ENCODE measurements around the gene YAP1. TPM values are rescaled to one million over a fixed set of nuclear protein-coding genes. Genes with fewer than 3 reads are reported as not detected.

YAP1 gene
- total RNA-seq, 2 experiments from 2014 or later = not detected

DNA sequence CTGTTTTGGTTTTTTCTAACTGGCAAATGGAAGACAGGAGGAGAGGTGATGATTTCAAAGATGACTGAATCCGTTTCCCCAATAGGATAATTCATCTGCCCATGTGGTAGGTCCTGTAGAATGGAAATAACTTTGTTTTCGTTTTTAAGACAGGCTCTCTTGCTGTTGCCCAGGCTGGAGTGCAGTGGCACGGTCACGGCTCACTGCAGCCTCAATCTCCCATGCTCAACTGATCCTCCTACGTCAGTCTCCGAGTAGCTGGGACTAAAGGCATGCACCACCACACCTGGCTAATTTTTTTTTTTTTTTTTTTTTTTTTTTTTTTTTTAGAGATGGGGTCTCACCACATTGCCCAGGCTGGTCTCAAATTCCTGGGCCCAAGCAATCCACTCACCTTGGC is 129.7 kb downstream of the YAP1 start:
- TF ChIP-seq, protein P1, sequence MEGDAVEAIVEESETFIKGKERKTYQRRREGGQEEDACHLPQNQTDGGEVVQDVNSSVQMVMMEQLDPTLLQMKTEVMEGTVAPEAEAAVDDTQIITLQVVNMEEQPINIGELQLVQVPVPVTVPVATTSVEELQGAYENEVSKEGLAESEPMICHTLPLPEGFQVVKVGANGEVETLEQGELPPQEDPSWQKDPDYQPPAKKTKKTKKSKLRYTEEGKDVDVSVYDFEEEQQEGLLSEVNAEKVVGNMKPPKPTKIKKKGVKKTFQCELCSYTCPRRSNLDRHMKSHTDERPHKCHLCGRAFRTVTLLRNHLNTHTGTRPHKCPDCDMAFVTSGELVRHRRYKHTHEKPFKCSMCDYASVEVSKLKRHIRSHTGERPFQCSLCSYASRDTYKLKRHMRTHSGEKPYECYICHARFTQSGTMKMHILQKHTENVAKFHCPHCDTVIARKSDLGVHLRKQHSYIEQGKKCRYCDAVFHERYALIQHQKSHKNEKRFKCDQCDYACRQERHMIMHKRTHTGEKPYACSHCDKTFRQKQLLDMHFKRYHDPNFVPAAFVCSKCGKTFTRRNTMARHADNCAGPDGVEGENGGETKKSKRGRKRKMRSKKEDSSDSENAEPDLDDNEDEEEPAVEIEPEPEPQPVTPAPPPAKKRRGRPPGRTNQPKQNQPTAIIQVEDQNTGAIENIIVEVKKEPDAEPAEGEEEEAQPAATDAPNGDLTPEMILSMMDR (conservative IDR thresholded peaks at IDR 0.05; ENCODE audit: low read length) = no peak
- TF ChIP-seq EZH2phosphoT487 (IDR thresholded peaks at IDR 0.05; ENCODE audit: borderline replicate concordance, low read depth, low read length) = no peak
- Histone ChIP-seq H4K20me1 (ENCODE audit: insufficient read depth, low read length) (no peaks in the 10 kb centered on the region), H3K4me1 (ENCODE audit: insufficient read depth, low read length, poor library complexity, severe bottlenecking) (peaks cover 31% of the 10 kb centered on the region), H3K9me2 (ENCODE audit: insufficient read depth, low read length) (no peaks in the 10 kb centered on the region), H3K79me2 (ENCODE audit: insufficient read depth, low read depth, low read length) (no peaks in the 10 kb centered on the region), H3K27ac (ENCODE audit: low read depth, low read length, poor library complexity, severe bottlenecking) (no peak overlapping the region), H3K36me3 (ENCODE audit: insufficient read depth, low read length) (no peaks in the 10 kb centered on the region), H3K4me2 (ENCODE audit: low read length) (no peak overlapping the region), H3K9me3 (ENCODE audit: low read length) (no peaks in the 10 kb centered on the region), H2AFZ (ENCODE audit: low read length) (no peak overlapping the region), H3K4me3 (ENCODE audit: low read depth, low read length, poor library complexity, severe bottlenecking) (no peak overlapping the region)
- ChIA-PET CTCF (ENCODE audit: unreplicated experiment) (no interaction called here), POLR2A (no interaction called here)
- no peak for DNase-seq (ENCODE audit: low spot score)
- no TSS peak for BruUV-seq (replicated peaks)
- intact Hi-C loops (cut with micrococcal nuclease; ENCODE audit: unreplicated experiment) = no loop called here

DNA sequence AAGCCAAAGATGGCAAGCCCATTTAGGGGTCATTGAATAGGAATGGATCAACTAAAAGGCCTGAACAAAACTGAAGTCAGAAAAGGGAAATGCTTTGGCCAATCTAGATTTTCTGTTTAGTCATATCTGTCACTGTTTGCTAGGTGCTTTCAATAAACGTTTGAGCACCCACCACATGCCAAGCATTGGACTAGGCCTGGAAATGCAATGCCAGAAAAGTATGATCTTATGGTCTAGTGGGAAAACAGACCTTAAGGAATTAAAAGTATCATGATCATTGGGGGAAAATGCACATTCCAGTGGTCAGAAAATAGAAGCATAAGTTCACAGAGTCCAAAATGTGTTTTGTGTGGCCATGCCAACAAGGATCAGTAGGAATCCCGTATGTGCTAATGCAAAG is 130.3 kb downstream of the YAP1 start:
- CTCF ChIA-PET (ENCODE audit: unreplicated experiment) = no interaction called here
- H3K4me3 ChIP-seq (ENCODE audit: low read depth, low read length, poor library complexity, severe bottlenecking) = no peak overlapping the region
- no TSS peak for BruUV-seq (replicated peaks)
- H3K79me2 ChIP-seq (ENCODE audit: insufficient read depth, low read depth, low read length) = no peaks in the 10 kb centered on the region
- H4K20me1 ChIP-seq (ENCODE audit: insufficient read depth, low read length) = no peaks in the 10 kb centered on the region
- H3K27ac ChIP-seq (ENCODE audit: low read depth, low read length, poor library complexity, severe bottlenecking) = no peak overlapping the region
- no peaks in the 10 kb centered on the region for H3K9me2 ChIP-seq (ENCODE audit: insufficient read depth, low read length)
- DNase-seq (ENCODE audit: low spot score) = no peak
- POLR2A ChIA-PET = no interaction called here
- H2AFZ ChIP-seq (ENCODE audit: low read length) = no peak overlapping the region
- intact Hi-C loops (cut with micrococcal nuclease; ENCODE audit: unreplicated experiment) = no loop called here
- no peaks in the 10 kb centered on the region for H3K36me3 ChIP-seq (ENCODE audit: insufficient read depth, low read length)
- H3K4me1 ChIP-seq (ENCODE audit: insufficient read depth, low read length, poor library complexity, severe bottlenecking) = peaks cover 25% of the 10 kb centered on the region
- H3K4me2 ChIP-seq (ENCODE audit: low read length) = no peak overlapping the region
- TF ChIP-seq, protein P1 (conservative IDR thresholded peaks at IDR 0.05; ENCODE audit: low read length) = no peak
- no peak for TF ChIP-seq EZH2phosphoT487 (IDR thresholded peaks at IDR 0.05; ENCODE audit: borderline replicate concordance, low read depth, low read length)
- no peaks in the 10 kb centered on the region for H3K9me3 ChIP-seq (ENCODE audit: low read length)

DNA sequence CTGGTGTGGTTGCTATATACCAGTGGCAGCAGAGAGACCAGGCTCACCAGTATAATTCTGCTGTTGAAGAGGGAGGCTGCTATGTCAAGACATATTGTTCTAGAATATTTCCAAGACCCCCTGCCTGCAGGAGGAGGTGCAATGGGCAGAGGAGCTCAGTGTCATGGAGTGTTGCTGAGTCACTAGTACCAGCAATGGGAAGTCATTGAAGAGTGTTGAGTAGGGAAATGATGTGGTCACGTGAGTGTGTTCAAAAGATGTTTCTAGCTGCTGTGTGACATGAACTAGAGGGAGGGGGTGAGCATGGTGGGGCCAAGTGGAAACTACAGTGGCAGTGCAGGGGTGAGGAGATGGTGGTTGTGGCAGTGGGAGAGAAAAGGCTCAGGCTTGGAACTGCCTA is 130.8 kb downstream of the YAP1 start:
- Histone ChIP-seq H3K9me2 (ENCODE audit: insufficient read depth, low read length) (no peaks in the 10 kb centered on the region), H2AFZ (ENCODE audit: low read length) (no peak overlapping the region), H3K9me3 (ENCODE audit: low read length) (no peaks in the 10 kb centered on the region), H3K4me2 (ENCODE audit: low read length) (peak overlapping the region; percentile 37; the same call in 1 of the 2 replicates), H3K27ac (ENCODE audit: low read depth, low read length, poor library complexity, severe bottlenecking) (no peak overlapping the region), H3K4me3 (ENCODE audit: low read depth, low read length, poor library complexity, severe bottlenecking) (no peak overlapping the region), H4K20me1 (ENCODE audit: insufficient read depth, low read length) (no peaks in the 10 kb centered on the region), H3K4me1 (ENCODE audit: insufficient read depth, low read length, poor library complexity, severe bottlenecking) (peaks cover 19% of the 10 kb centered on the region), H3K79me2 (ENCODE audit: insufficient read depth, low read depth, low read length) (no peaks in the 10 kb centered on the region), H3K36me3 (ENCODE audit: insufficient read depth, low read length) (no peaks in the 10 kb centered on the region)
- CTCF ChIA-PET (ENCODE audit: unreplicated experiment) = no interaction called here
- intact Hi-C loops (cut with micrococcal nuclease; ENCODE audit: unreplicated experiment) = no loop called here
- BruUV-seq (replicated peaks) = no TSS peak
- POLR2A ChIA-PET = no interaction called here
- TF ChIP-seq, protein P1 (conservative IDR thresholded peaks at IDR 0.05; ENCODE audit: low read length) = no peak
- TF ChIP-seq EZH2phosphoT487 (IDR thresholded peaks at IDR 0.05; ENCODE audit: borderline replicate concordance, low read depth, low read length) = no peak
- DNase-seq (ENCODE audit: low spot score) = no peak

Measured in OCI-LY7 (cell line).